IMR-90 (cell line): ENCODE measurements around the gene INPP5F. TPM values are rescaled to one million over a fixed set of nuclear protein-coding genes. Genes with fewer than 3 reads are reported as not detected.

Experiments used
- ATAC-seq: fragments of 200-7000 bp; cut with Tn5 transposase; 2 replicates; pipeline ENCODE4 v1.9.1; 2020; ENCODE audit warnings: low read depth, mild to moderate bottlenecking, moderate library complexity
- BruUV-seq: library from RNA; stranded (reverse); fragments of 400-500 nt; replicated peaks from 2 replicates; lab custom pipeline; 2021; lab: Mats Ljungman, UMichigan
- CTCF ChIA-PET: fragments of 300-600 bp; formaldehyde crosslinking; extraction: SDS; loops from one replicate; lab custom pipeline; 2021; ENCODE audit warnings: antibody characterized with exemption; lab: Yijun Ruan, JAX
- POLR2A ChIA-PET: fragments of 300-600 bp; sonication (Branson Sonifier 250); formaldehyde crosslinking; loops from one replicate; lab custom pipeline; 2022; ENCODE audit warnings: antibody characterized with exemption; ENCODE audit not compliant: unreplicated experiment; lab: Charles Lee
- DNase-seq: peaks from one replicate; pipeline ENCODE4 v3.0.0; 2013
- H2AFZ ChIP-seq: replicated peaks from 2 replicates; pipeline ENCODE3; 2013; ENCODE audit warnings: low read length, mild to moderate bottlenecking; ENCODE audit not compliant: poor library complexity
- H2AK5ac ChIP-seq: 2 replicates; pipeline ENCODE4 v1.6.1; 2013; ENCODE audit warnings: low read depth, low read length, inconsistent platforms
- H2AK9ac ChIP-seq: replicated peaks from 2 replicates; pipeline ENCODE3; 2013; ENCODE audit warnings: mild to moderate bottlenecking, low read depth, low read length, moderate library complexity; ENCODE audit not compliant: poor library complexity
- H2BK120ac ChIP-seq: 2 replicates; pipeline ENCODE4 v1.6.1; 2013; ENCODE audit warnings: low read depth, low read length, inconsistent platforms
- H2BK15ac ChIP-seq: 3 replicates; pipeline ENCODE4 v1.6.1; 2013; ENCODE audit warnings: low read depth, low read length, inconsistent platforms
- H2BK20ac ChIP-seq: 2 replicates; pipeline ENCODE4 v1.6.1; 2013; ENCODE audit warnings: low read depth, mild to moderate bottlenecking, inconsistent platforms, low read length, moderate library complexity
- H2BK5ac ChIP-seq: 2 replicates; pipeline ENCODE4 v1.6.1; 2013; ENCODE audit warnings: mild to moderate bottlenecking, low read depth, low read length, inconsistent platforms; ENCODE audit not compliant: poor library complexity, severe bottlenecking
- H3K14ac ChIP-seq: replicated peaks from 2 replicates; pipeline ENCODE4 v1.6.1; 2013; ENCODE audit warnings: low read depth, low read length, inconsistent platforms
- H3K18ac ChIP-seq: 2 replicates; pipeline ENCODE4 v1.6.1; 2013; ENCODE audit warnings: low read depth, low read length, control low read depth
- H3K23ac ChIP-seq: 2 replicates; pipeline ENCODE4 v1.6.1; 2013; ENCODE audit warnings: low read depth, low read length, inconsistent platforms
- H3K27ac ChIP-seq: 2 replicates; pipeline ENCODE4 v1.5.1; 2013; ENCODE audit warnings: mild to moderate bottlenecking, control low read depth, low read length; ENCODE audit not compliant: insufficient read depth
- H3K27me3 ChIP-seq: 2 replicates; pipeline ENCODE4 v1.6.1; 2013; ENCODE audit warnings: low read length; ENCODE audit not compliant: control insufficient read depth, insufficient read depth
- H3K36me3 ChIP-seq: 2 replicates; pipeline ENCODE4 v1.6.1; 2013; ENCODE audit warnings: low read length, mixed read lengths; ENCODE audit not compliant: control insufficient read depth, insufficient read depth
- H3K4ac ChIP-seq: 2 replicates; pipeline ENCODE4 v1.6.1; 2013; ENCODE audit warnings: low read depth, low read length, inconsistent platforms
- H3K4me1 ChIP-seq: 2 replicates; pipeline ENCODE4 v1.6.1; 2013; ENCODE audit warnings: low read length, mixed read lengths; ENCODE audit not compliant: control insufficient read depth, insufficient read depth
- H3K4me2 ChIP-seq: 2 replicates; pipeline ENCODE4 v1.6.1; 2013; ENCODE audit warnings: low read depth, mild to moderate bottlenecking, control low read depth, low read length, moderate library complexity
- H3K4me3 ChIP-seq: 2 replicates; pipeline ENCODE4 v1.5.1; 2013; ENCODE audit warnings: low read depth, mild to moderate bottlenecking, control low read depth, low read length, moderate library complexity; ENCODE audit not compliant: insufficient read depth
- H3K56ac ChIP-seq: 2 replicates; pipeline ENCODE4 v1.6.1; 2013; ENCODE audit warnings: low read length, inconsistent platforms; ENCODE audit not compliant: insufficient read depth; ENCODE audit errors: extremely low read depth
- H3K79me1 ChIP-seq, 2 experiments: 2 replicates each; pipeline ENCODE4 v1.6.1; 2013; ENCODE audit warnings: low read length in 2 of 2, inconsistent platforms in 1 of 2, low read depth in 1 of 2
- H3K9ac ChIP-seq: 2 replicates; pipeline ENCODE4 v1.6.1; 2013; ENCODE audit warnings: low read depth, low read length, control low read depth
- H3K9me1 ChIP-seq: 2 replicates; pipeline ENCODE4 v1.6.1; 2013; ENCODE audit warnings: low read length, inconsistent platforms; ENCODE audit not compliant: insufficient read depth
- H3K9me3 ChIP-seq: 2 replicates; pipeline ENCODE4 v1.6.1; 2013; ENCODE audit warnings: low read length; ENCODE audit not compliant: control insufficient read depth, insufficient read depth
- H4K20me1 ChIP-seq: 2 replicates; pipeline ENCODE4 v1.6.1; 2013; ENCODE audit warnings: low read length, inconsistent platforms; ENCODE audit not compliant: insufficient read depth
- H4K5ac ChIP-seq: 2 replicates; pipeline ENCODE4 v1.6.1; 2013; ENCODE audit warnings: mild to moderate bottlenecking, low read depth, low read length, control low read depth
- H4K8ac ChIP-seq, 2 experiments: 2 replicates each; pipeline ENCODE4 v1.6.1; 2013; ENCODE audit warnings: low read depth in 2 of 2, low read length in 2 of 2, control low read depth in 1 of 2, inconsistent platforms in 1 of 2
- H4K91ac ChIP-seq: 2 replicates; pipeline ENCODE4 v1.6.1; 2013; ENCODE audit warnings: low read depth, low read length, inconsistent platforms; ENCODE audit not compliant: insufficient read depth
- CHD1 ChIP-seq: IDR thresholded peaks from 2 replicates; pipeline ENCODE4 v1.6.1; 2012; ENCODE audit warnings: low read depth, low read length, improper control_type of control experiment
- FOS ChIP-seq: fragments of 150-350 bp; IDR thresholded peaks from 2 replicates; pipeline ENCODE4 v1.6.1; 2016; ENCODE audit warnings: low read depth, low read length
- MAFK ChIP-seq: IDR thresholded peaks from 2 replicates; pipeline ENCODE4 v1.6.1; 2012; ENCODE audit warnings: low read depth, low read length, improper control_type of control experiment
- MAZ ChIP-seq: IDR thresholded peaks from 2 replicates; pipeline ENCODE4 v1.6.1; 2012; ENCODE audit warnings: low read depth, mild to moderate bottlenecking, low read length, improper control_type of control experiment, moderate library complexity, borderline replicate concordance
- RAD21 ChIP-seq: IDR thresholded peaks from 2 replicates; pipeline ENCODE4 v1.6.1; 2012; ENCODE audit warnings: low read length, improper control_type of control experiment
- RCOR1 ChIP-seq: IDR thresholded peaks from 2 replicates; pipeline ENCODE4 v1.6.1; 2012; ENCODE audit warnings: mild to moderate bottlenecking, low read length, improper control_type of control experiment; ENCODE audit not compliant: insufficient replicate concordance
- RFX5 ChIP-seq: IDR thresholded peaks from 2 replicates; pipeline ENCODE4 v1.8.0; 2012; ENCODE audit warnings: low read depth, mild to moderate bottlenecking, low read length, moderate library complexity
- WGBS, 2 experiments: methylation state at CpG; one replicate each; pipeline versions ENCODE4 v1.1.5 to v1.1.7; 2013; ENCODE audit warnings: missing lambda C conversion rate in 2 of 2; ENCODE audit not compliant: insufficient read length in 1 of 2; ENCODE audit errors: extremely low coverage in 2 of 2; 5-methylcytosine and 5-hydroxymethylcytosine counted together
- dilution Hi-C: fragments of 300-500 bp; cut with HindIII; formaldehyde crosslinking; loops from one replicate; pipeline ENCODE4 v1.14.3; 2018; ENCODE audit warnings: low sequenced_read_pairs; ENCODE audit not compliant: unreplicated experiment
- in situ Hi-C: fragments of 300-500 bp; cut with MboI; formaldehyde crosslinking; loops from 3 replicates; pipeline ENCODE4 v1.14.3; 2019; ENCODE audit warnings: low sequenced_read_pairs, inconsistent platforms, mixed read lengths
- intact Hi-C: fragments of 100-400 bp; cut with micrococcal nuclease; formaldehyde crosslinking; loops from 2 replicates; pipeline ENCODE4 v1.10.0; 2022
- polyA plus RNA-seq, 3 experiments: library from polyadenylated mRNA; depleted of rRNA; stranded (reverse); fragments of >200 nt; gene quantifications; 2 replicates each; pipeline ENCODE4 v1.2.3, GENCODE V29; 2012; ENCODE audit warnings: low replicate concordance in 1 of 3
- total RNA-seq: library from RNA; depleted of rRNA; stranded (reverse); fragments of >200 nt; gene quantifications from 2 replicates; pipeline ENCODE4 v1.2.3, GENCODE V29; 2012

The INPP5F gene
- total and polyA plus RNA-seq, 2 of the 4 experiments (the other 2 are of a cell fraction): 19.0 to 29.6 TPM

- CTCF ChIA-PET: interaction anchor here (1.1 to 1.2 kb wide), 2 partner anchors 12 to 13 kb away, joined by 3 to 4 read pairs; no protein-coding TSS in a partner anchor
- 98 to 100% methylated on average over 2 to 4 of the region's 8 CpGs for WGBS, 2 experiments
- Histone ChIP-seq H2BK5ac (peak overlapping the region; percentile 30), H3K9me1 (peaks cover 8% of the 10 kb centered on the region), H4K20me1 (no peaks in the 10 kb centered on the region), H2BK120ac (peak overlapping the region; percentile 39; the same call in 1 of the 2 replicates), H4K5ac (no peak overlapping the region), H2BK15ac (no peak overlapping the region; the same call in 2 of the 3 replicates), H3K9ac (no peak overlapping the region), H3K14ac (no peak overlapping the region; the same call in 1 of the 2 replicates), H2BK20ac (peak overlapping the region; percentile 1; the same call in 1 of the 2 replicates), H3K56ac (no peak overlapping the region), H2AK9ac (no peak overlapping the region), H3K79me1 (peaks cover 7 to 23% of the 10 kb centered on the region in 2 experiments; a peak in 3 of 4 replicates), H3K27me3 (no peaks in the 10 kb centered on the region), H4K91ac (peak overlapping the region; percentile 35; the same call in 1 of the 2 replicates), H3K9me3 (no peaks in the 10 kb centered on the region), H3K4me1 (peaks cover 11% of the 10 kb centered on the region), H3K4ac (peak overlapping the region; percentile 14; the same call in 1 of the 2 replicates), H3K18ac (peak overlapping the region; percentile 9), H2AFZ (no peak overlapping the region), H2AK5ac (no peak overlapping the region; the same call in 1 of the 2 replicates), H3K36me3 (no peaks in the 10 kb centered on the region), H3K23ac (no peak overlapping the region), H3K4me2 (no peak overlapping the region), H4K8ac (peak overlapping the region in 1 of 2 experiments; percentile 17; a peak in 1 of 4 replicates), H3K27ac (no peak overlapping the region), H3K4me3 (no peak overlapping the region)
- BruUV-seq: no TSS peak
- peak; percentile 30 for ATAC-seq
- POLR2A ChIA-PET: no interaction called here
- dilution Hi-C loops (no loop called here), in situ Hi-C loops (no loop called here), intact Hi-C loops (loop anchor here (5.0 kb wide), 1 partner anchor 49 kb away; no protein-coding TSS in a partner anchor)
- no peak for TF ChIP-seq RCOR1
- no peak for TF ChIP-seq RAD21
- TF ChIP-seq MAZ: no peak
- TF ChIP-seq CHD1: no peak
- TF ChIP-seq RFX5: no peak
- TF ChIP-seq FOS: no peak
- TF ChIP-seq MAFK: no peak
- peak; percentile 70 for DNase-seq
Measured at GRCh38 chr10:119762805-119763798, 37.3 kb downstream of the INPP5F start.
